Mesenchymal stem cell (in vitro differentiated cells and primary cell): ENCODE data around the gene PGM5.
"Not testable (repeated sequence)": the region's sequence is repeated elsewhere in the genome, so short reads cannot be mapped to it uniquely, and the experiment has no call there.

Experiments used
- DNase-seq: peaks from one replicate; pipeline ENCODE4 v3.0.0-alpha.2; 2013
- H2AFZ ChIP-seq: one replicate; pipeline ENCODE4 v1.6.1; 2013; ENCODE audit warnings: low read depth, mild to moderate bottlenecking, control low read depth, inconsistent platforms, low read length, moderate library complexity
- H2AK5ac ChIP-seq: 2 replicates; pipeline ENCODE4 v1.6.1; 2013; ENCODE audit warnings: low read length, moderate library complexity, mild to moderate bottlenecking, inconsistent platforms; ENCODE audit not compliant: severe bottlenecking
- H2BK120ac ChIP-seq: one replicate; pipeline ENCODE4 v1.6.1; 2013; ENCODE audit warnings: low read depth, mild to moderate bottlenecking, inconsistent platforms, low read length, moderate library complexity
- H2BK12ac ChIP-seq, 2 experiments: one replicate each; pipeline ENCODE4 v1.6.1; 2013; ENCODE audit warnings: inconsistent platforms in 2 of 2, low read length in 2 of 2, mild to moderate bottlenecking in 2 of 2, moderate library complexity in 2 of 2, control low read depth in 1 of 2
- H2BK15ac ChIP-seq: one replicate; pipeline ENCODE4 v1.6.1; 2013; ENCODE audit warnings: mild to moderate bottlenecking, low read depth, inconsistent platforms; ENCODE audit not compliant: poor library complexity, severe bottlenecking
- H2BK5ac ChIP-seq: 2 replicates; pipeline ENCODE4 v1.6.1; 2013; ENCODE audit warnings: low read depth, mild to moderate bottlenecking, low read length, control low read depth, inconsistent platforms; ENCODE audit not compliant: poor library complexity, severe bottlenecking
- H3K14ac ChIP-seq, 2 experiments: one replicate each; pipeline ENCODE4 v1.6.1; 2013; ENCODE audit warnings: inconsistent platforms in 2 of 2, low read length in 2 of 2, control low read depth in 1 of 2, mild to moderate bottlenecking in 1 of 2, moderate library complexity in 1 of 2
- H3K18ac ChIP-seq, 2 experiments: one replicate each; pipeline ENCODE4 v1.6.1; 2013; ENCODE audit warnings: inconsistent platforms in 2 of 2, low read length in 2 of 2, control low read depth in 1 of 2, low read depth in 1 of 2, mild to moderate bottlenecking in 1 of 2
- H3K23ac ChIP-seq, 2 experiments: one replicate each; pipeline ENCODE4 v1.6.1; 2013; ENCODE audit warnings: inconsistent platforms in 2 of 2, low read length in 2 of 2, mild to moderate bottlenecking in 2 of 2, moderate library complexity in 2 of 2, control low read depth in 1 of 2
- H3K27ac ChIP-seq: 2 replicates; pipeline ENCODE4 v1.5.1; 2013; ENCODE audit warnings: mild to moderate bottlenecking, moderate library complexity, low read length, control low read depth, inconsistent platforms; ENCODE audit not compliant: poor library complexity, severe bottlenecking
- H3K27me3 ChIP-seq, 2 experiments: 2 replicates each; pipeline versions ENCODE4 v1.6.1 to v1.7.0; 2013; ENCODE audit warnings: low read length in 2 of 2, mild to moderate bottlenecking in 2 of 2, moderate library complexity in 2 of 2, control low read depth in 1 of 2, inconsistent platforms in 1 of 2; ENCODE audit not compliant: control insufficient read depth in 1 of 2, insufficient read depth in 1 of 2
- H3K36me3 ChIP-seq, 2 experiments: 2 replicates each; pipeline versions ENCODE4 v1.6.1 to v1.7.0; 2013; ENCODE audit warnings: low read length in 2 of 2, control low read depth in 1 of 2, inconsistent platforms in 1 of 2, low read depth in 1 of 2, mild to moderate bottlenecking in 1 of 2; ENCODE audit not compliant: insufficient read depth in 2 of 2, control insufficient read depth in 1 of 2
- H3K4ac ChIP-seq, 2 experiments: one replicate each; pipeline ENCODE4 v1.6.1; 2013; ENCODE audit warnings: inconsistent platforms in 2 of 2, low read length in 2 of 2, mild to moderate bottlenecking in 2 of 2, moderate library complexity in 2 of 2, control low read depth in 1 of 2, low read depth in 1 of 2
- H3K4me1 ChIP-seq: 2 replicates; pipeline ENCODE4 v1.6.1; 2013; ENCODE audit warnings: low read depth, low read length, control low read depth; ENCODE audit not compliant: control insufficient read depth, insufficient read depth
- H3K4me2 ChIP-seq: 2 replicates; pipeline ENCODE4 v1.6.1; 2013; ENCODE audit warnings: low read length, mild to moderate bottlenecking, inconsistent platforms; ENCODE audit not compliant: poor library complexity, severe bottlenecking
- H3K4me3 ChIP-seq, 2 experiments: 2 replicates each; pipeline versions ENCODE4 v1.5.1 to v1.7.0; 2013; ENCODE audit warnings: low read length in 2 of 2, mild to moderate bottlenecking in 2 of 2, control low read depth in 1 of 2, low read depth in 1 of 2; ENCODE audit not compliant: insufficient read depth in 1 of 2
- H3K79me1 ChIP-seq: replicated peaks from 2 replicates; pipeline ENCODE4 v1.6.1; 2013; ENCODE audit warnings: mild to moderate bottlenecking, control low read depth, low read length, inconsistent platforms; ENCODE audit not compliant: poor library complexity, severe bottlenecking
- H3K9ac ChIP-seq: 2 replicates; pipeline ENCODE4 v1.7.0; 2013; ENCODE audit warnings: mild to moderate bottlenecking, low read length, moderate library complexity
- H3K9me3 ChIP-seq: 2 replicates; pipeline ENCODE4 v1.7.0; 2013; ENCODE audit warnings: mild to moderate bottlenecking, low read length; ENCODE audit not compliant: control insufficient read depth
- H4K8ac ChIP-seq: one replicate; pipeline ENCODE4 v1.6.1; 2013; ENCODE audit warnings: inconsistent platforms, mild to moderate bottlenecking, low read length, moderate library complexity
- H4K91ac ChIP-seq: one replicate; pipeline ENCODE4 v1.6.1; 2013; ENCODE audit warnings: mild to moderate bottlenecking, low read length, inconsistent platforms
- WGBS: methylation state at CpG from one replicate; pipeline ENCODE4 v1.1.7; 2013; ENCODE audit warnings: mixed read lengths; 5-methylcytosine and 5-hydroxymethylcytosine counted together

The PGM5 gene

GRCh38 chr9:68415065-68415464, 58.7 kb downstream of the PGM5 start:
- H3K18ac ChIP-seq, H3K9ac ChIP-seq, H4K91ac ChIP-seq, H4K8ac ChIP-seq, H3K27ac ChIP-seq, H2BK12ac ChIP-seq, H2BK15ac ChIP-seq, H3K14ac ChIP-seq, H2AFZ ChIP-seq, H3K27me3 ChIP-seq, H3K79me1 ChIP-seq, DNase-seq, H3K4ac ChIP-seq, H3K4me3 ChIP-seq, H2AK5ac ChIP-seq, H3K23ac ChIP-seq, H3K4me1 ChIP-seq, H3K4me2 ChIP-seq, H2BK120ac ChIP-seq, H2BK5ac ChIP-seq, H3K9me3 ChIP-seq, H3K36me3 ChIP-seq: not testable (repeated sequence)
- no CpG with 5 or more reads among the region's 1 CpG for WGBS

GRCh38 chr9:68416936-68417564, 60.6 kb downstream of the PGM5 start:
- H3K4me1 ChIP-seq, result no peaks in the 10 kb centered on the region
- H3K23ac ChIP-seq, result no peak overlapping the region
- H3K36me3 ChIP-seq, result no peaks in the 10 kb centered on the region
- no peak overlapping the region for H2BK120ac ChIP-seq
- H3K27ac ChIP-seq, result no peak overlapping the region
- no peak overlapping the region for H2BK12ac ChIP-seq
- H2BK15ac ChIP-seq, result no peak overlapping the region
- H3K4ac ChIP-seq, result no peak overlapping the region
- H2BK5ac ChIP-seq, result no peak overlapping the region
- WGBS, result 53% methylated on average over 7 of the region's 8 CpGs
- no peak overlapping the region for H3K18ac ChIP-seq
- no peak overlapping the region for H4K91ac ChIP-seq
- H3K4me3 ChIP-seq, result no peak overlapping the region
- no peaks in the 10 kb centered on the region for H3K9me3 ChIP-seq
- DNase-seq, result no peak
- no peak overlapping the region for H2AK5ac ChIP-seq
- H3K4me2 ChIP-seq, result no peak overlapping the region
- no peak overlapping the region for H3K14ac ChIP-seq
- no peak overlapping the region for H3K9ac ChIP-seq
- H4K8ac ChIP-seq, result no peak overlapping the region
- H3K27me3 ChIP-seq, result no peaks in the 10 kb centered on the region
- H3K79me1 ChIP-seq, result no peaks in the 10 kb centered on the region
- H2AFZ ChIP-seq, result no peak overlapping the region

- H3K23ac ChIP-seq, result no peak overlapping the region
- no peak overlapping the region for H2BK12ac ChIP-seq
- no peak overlapping the region for H2BK5ac ChIP-seq
- H3K4ac ChIP-seq, result no peak overlapping the region
- no peak overlapping the region for H4K8ac ChIP-seq
- H2BK120ac ChIP-seq, result no peak overlapping the region
- H3K4me3 ChIP-seq, result no peak overlapping the region
- no peaks in the 10 kb centered on the region for H3K4me1 ChIP-seq
- no peaks in the 10 kb centered on the region for H3K79me1 ChIP-seq
- H4K91ac ChIP-seq, result no peak overlapping the region
- no peaks in the 10 kb centered on the region for H3K27me3 ChIP-seq
- H3K9ac ChIP-seq, result no peak overlapping the region
- no peaks in the 10 kb centered on the region for H3K9me3 ChIP-seq
- H3K36me3 ChIP-seq, result no peaks in the 10 kb centered on the region
- H3K14ac ChIP-seq, result no peak overlapping the region
- no peak overlapping the region for H3K27ac ChIP-seq
- no peak overlapping the region for H3K18ac ChIP-seq
- H3K4me2 ChIP-seq, result no peak overlapping the region
- no peak overlapping the region for H2AK5ac ChIP-seq
- no peak for DNase-seq
- WGBS, result 95% methylated on average over 3 of the region's 3 CpGs
- H2AFZ ChIP-seq, result no peak overlapping the region
- no peak overlapping the region for H2BK15ac ChIP-seq
These were observed 61.4 kb downstream of the PGM5 start for GRCh38 chr9:68417762-68418161.

GRCh38 chr9:68418259-68418845, 61.9 kb downstream of the PGM5 start:
- H2BK12ac ChIP-seq, result no peak overlapping the region
- no peaks in the 10 kb centered on the region for H3K36me3 ChIP-seq
- no peak overlapping the region for H3K27ac ChIP-seq
- no peak overlapping the region for H2BK120ac ChIP-seq
- H4K91ac ChIP-seq, result no peak overlapping the region
- H2BK15ac ChIP-seq, result no peak overlapping the region
- DNase-seq, result no peak
- no peak overlapping the region for H3K4me2 ChIP-seq
- H4K8ac ChIP-seq, result no peak overlapping the region
- H3K9ac ChIP-seq, result no peak overlapping the region
- H2AK5ac ChIP-seq, result no peak overlapping the region
- no peaks in the 10 kb centered on the region for H3K79me1 ChIP-seq
- 60% methylated on average over 8 of the region's 11 CpGs for WGBS
- H3K27me3 ChIP-seq, result no peaks in the 10 kb centered on the region
- H3K18ac ChIP-seq, result no peak overlapping the region
- no peak overlapping the region for H3K23ac ChIP-seq
- H3K4ac ChIP-seq, result no peak overlapping the region
- no peak overlapping the region for H3K4me3 ChIP-seq
- H3K14ac ChIP-seq, result no peak overlapping the region
- H2BK5ac ChIP-seq, result no peak overlapping the region
- H2AFZ ChIP-seq, result no peak overlapping the region
- no peaks in the 10 kb centered on the region for H3K4me1 ChIP-seq
- H3K9me3 ChIP-seq, result no peaks in the 10 kb centered on the region
